HepG2 (cell line): ENCODE measurements around the gene KIF2C. TPM values are rescaled to one million over a fixed set of nuclear protein-coding genes. Genes with fewer than 3 reads are reported as not detected.

Experiments used
- CBX2 ChIP-seq, 2 experiments: fragments of 200-600 bp in 1 of 2; sonication (generic); formaldehyde crosslinking in 1 of 2; IDR thresholded peaks; 2 replicates each; pipeline versions ENCODE4 v1.7.0 to v1.8.1; 2018 to 2022; ENCODE audit warnings: low read depth in 2 of 2, low read length in 1 of 2, mild to moderate bottlenecking in 1 of 2, missing genetic modification reagents in 1 of 2
- CC2D1A ChIP-seq: sonication (generic); formaldehyde crosslinking; IDR thresholded peaks from 2 replicates; pipeline ENCODE4 v1.8.1; 2023; ENCODE audit warnings: mild to moderate bottlenecking, missing genetic modification reagents
- CEBPB ChIP-seq: IDR thresholded peaks from 2 replicates; pipeline ENCODE4 v1.6.1; 2011; ENCODE audit warnings: low read depth, low read length, improper control_type of control experiment, borderline replicate concordance
- CREB1 ChIP-seq, 2 experiments: fragments of 450-650 bp in 1 of 2; IDR thresholded peaks; 2 replicates each; pipeline ENCODE4 v1.6.1; 2016 to 2017; ENCODE audit warnings: control low read depth in 1 of 2, mild to moderate bottlenecking in 1 of 2, missing compliant biosample characterization in 1 of 2, missing genetic modification characterization in 1 of 2
- GZF1 ChIP-seq: sonication (generic); formaldehyde crosslinking; IDR thresholded peaks from 2 replicates; pipeline ENCODE4 v1.5.1; 2020; ENCODE audit warnings: mild to moderate bottlenecking, missing genetic modification reagents
- KDM3A ChIP-seq: IDR thresholded peaks from 2 replicates; pipeline ENCODE4 v1.6.1; 2018; ENCODE audit warnings: low read depth, missing compliant biosample characterization
- KMT2B ChIP-seq: IDR thresholded peaks from 2 replicates; pipeline ENCODE4 v1.6.1; 2016; ENCODE audit warnings: missing genetic modification reagents, missing compliant biosample characterization
- NR2F2 ChIP-seq: IDR thresholded peaks from 2 replicates; pipeline ENCODE4 v1.6.1; 2012; ENCODE audit warnings: low read depth, inconsistent platforms, borderline replicate concordance
- PAF1 ChIP-seq: IDR thresholded peaks from 2 replicates; pipeline ENCODE4 v1.6.1; 2016; ENCODE audit warnings: missing genetic modification reagents, missing compliant biosample characterization
- RARA ChIP-seq: IDR thresholded peaks from 2 replicates; pipeline ENCODE4 v1.6.1; 2016; ENCODE audit warnings: missing genetic modification reagents, missing compliant biosample characterization
- RBAK ChIP-seq: sonication (generic); formaldehyde crosslinking; IDR thresholded peaks from 2 replicates; pipeline ENCODE4 v1.5.1; 2020; ENCODE audit warnings: mild to moderate bottlenecking, missing genetic modification reagents
- TBL1XR1 ChIP-seq: fragments of 150-350 bp; IDR thresholded peaks from 2 replicates; pipeline ENCODE4 v1.6.1; 2014; ENCODE audit warnings: borderline replicate concordance, low read length; ENCODE audit not compliant: partially characterized antibody
- ZBTB3 ChIP-seq: sonication (generic); formaldehyde crosslinking; IDR thresholded peaks from 2 replicates; pipeline ENCODE4 v1.4.0; 2020; ENCODE audit warnings: low read depth, mild to moderate bottlenecking, moderate library complexity, missing genetic modification reagents, borderline replicate concordance
- ZEB1 ChIP-seq: IDR thresholded peaks from 2 replicates; pipeline ENCODE4 v1.6.1; 2012; ENCODE audit warnings: mild to moderate bottlenecking, low read depth, inconsistent platforms; ENCODE audit not compliant: insufficient replicate concordance
- ZKSCAN8 ChIP-seq: IDR thresholded peaks from 2 replicates; pipeline ENCODE4 v1.6.1; 2016; ENCODE audit warnings: borderline replicate concordance, missing genetic modification reagents, missing compliant biosample characterization
- ZNF17 ChIP-seq: sonication (generic); formaldehyde crosslinking; IDR thresholded peaks from 2 replicates; pipeline ENCODE4 v1.5.0; 2020; ENCODE audit warnings: mild to moderate bottlenecking, missing genetic modification reagents
- ZNF431 ChIP-seq: sonication (generic); formaldehyde crosslinking; IDR thresholded peaks from 2 replicates; pipeline ENCODE4 v1.9.0; 2022; ENCODE audit warnings: missing genetic modification reagents, low read depth, mild to moderate bottlenecking, borderline replicate concordance
- ZNF501 ChIP-seq: sonication (generic); formaldehyde crosslinking; IDR thresholded peaks from 2 replicates; pipeline ENCODE4 v1.5.1; 2020; ENCODE audit warnings: mild to moderate bottlenecking, moderate library complexity, missing genetic modification reagents
- ZNF550 ChIP-seq: sonication (generic); formaldehyde crosslinking; IDR thresholded peaks from 2 replicates; pipeline ENCODE4 v1.4.0; 2020; ENCODE audit warnings: mild to moderate bottlenecking, missing genetic modification reagents, borderline replicate concordance
- ZNF850 ChIP-seq: sonication (generic); formaldehyde crosslinking; conservative IDR thresholded peaks from 2 replicates; pipeline ENCODE4 v1.9.0; 2021; ENCODE audit warnings: mild to moderate bottlenecking, missing genetic modification reagents
- polyA plus RNA-seq, 8 experiments: library from polyadenylated mRNA; depleted of rRNA in 3 of 8; stranded (reverse) in 7 of 8; unstranded in 1 of 8; fragments of >200 nt; fragmentation: Illumina TruSeq in 4 of 8; extraction: Trizol in 4 of 8; gene quantifications; 2 replicates each; pipeline versions ENCODE4 v1.2.1 to v1.2.3, GENCODE V29; 2011 to 2016; ENCODE audit warnings: low read depth in 4 of 8, missing spikeins in 1 of 8, mixed read lengths in 1 of 8; ENCODE audit not compliant: insufficient read depth in 1 of 8
- total RNA-seq, 5 experiments: library from RNA; depleted of rRNA; stranded (reverse); fragments of >200 nt; fragmentation: Illumina TruSeq; extraction: Trizol; gene quantifications; 2 replicates each; pipeline ENCODE4 v1.2.3, GENCODE V29; 2016; ENCODE audit warnings: low read depth in 1 of 5
- TF ChIP-seq, protein P1 (sequence below): sonication (generic); formaldehyde crosslinking; IDR thresholded peaks from 2 replicates; pipeline ENCODE4 v1.4.0; 2020; ENCODE audit warnings: mild to moderate bottlenecking, missing genetic modification reagents
- TF ChIP-seq, protein P2 (sequence below): sonication (generic); formaldehyde crosslinking; IDR thresholded peaks from 2 replicates; pipeline ENCODE4 v1.5.1; 2020; ENCODE audit warnings: missing genetic modification reagents, mild to moderate bottlenecking, borderline replicate concordance
- TF ChIP-seq, protein P3 (sequence below): sonication (generic); formaldehyde crosslinking; IDR thresholded peaks from 2 replicates; pipeline ENCODE4 v1.8.0; 2023; ENCODE audit warnings: mild to moderate bottlenecking, missing genetic modification reagents
- TF ChIP-seq, protein P4 (sequence below): sonication (generic); formaldehyde crosslinking; IDR thresholded peaks from 2 replicates; pipeline ENCODE4 v1.4.0; 2020; ENCODE audit warnings: missing genetic modification reagents

Gene KIF2C
- total and polyA plus RNA-seq, 2 of the 13 experiments (the other 11 are each of a cell fraction or from before 2014, with no cell fraction given), result 29.7 to 53.7 TPM

DNA sequence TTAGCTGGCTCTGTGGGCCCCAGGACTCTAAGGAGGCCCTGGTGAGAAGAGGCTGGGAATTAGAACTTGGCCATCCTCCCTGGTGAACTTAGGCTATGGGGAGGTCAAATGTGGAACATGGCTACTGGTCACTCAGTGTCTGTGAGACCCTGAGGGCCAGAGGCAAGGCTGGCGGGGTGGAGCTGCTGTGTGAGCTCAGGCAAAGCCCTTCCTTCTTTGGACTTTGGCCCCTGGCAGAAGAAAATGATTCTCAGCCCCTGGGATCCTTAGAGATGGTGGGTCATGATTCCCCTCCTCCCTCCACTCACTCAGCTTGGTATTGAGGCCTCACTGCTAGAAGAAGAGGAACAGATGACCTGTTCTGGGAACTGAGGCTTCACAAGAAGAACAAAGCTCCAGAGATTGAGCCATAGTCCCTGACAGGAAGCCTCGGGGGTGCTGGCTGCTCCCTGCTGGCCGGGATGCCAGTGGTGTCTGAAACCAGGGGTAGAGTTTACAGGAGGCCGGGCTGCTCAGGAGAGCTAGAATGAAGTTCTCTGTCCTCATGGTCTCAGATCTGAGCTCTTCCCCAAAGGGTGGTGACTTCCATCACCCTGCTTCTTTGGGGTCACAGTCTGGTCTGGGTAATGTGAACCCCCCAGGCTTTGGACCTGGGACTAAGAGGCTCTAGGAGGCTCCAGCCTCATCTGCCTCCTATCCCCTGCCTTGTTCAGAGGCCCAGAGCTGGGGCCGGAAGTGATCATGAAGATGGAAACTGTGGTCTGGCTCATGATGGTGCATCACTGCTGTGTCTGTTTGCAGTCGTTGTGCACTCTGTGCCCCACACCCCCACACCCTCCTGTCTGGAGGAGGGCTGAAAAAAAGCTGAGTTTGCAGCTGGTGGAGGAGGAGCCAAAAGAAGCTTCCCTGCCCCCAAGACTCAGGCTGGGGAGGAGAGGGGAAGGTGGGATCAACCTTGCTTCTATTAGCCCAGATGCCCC lies 69.6 kb downstream of the KIF2C start (continued):
- TF ChIP-seq KDM3A (CRISPR knock-in tag) (no peak), ZNF431 (CRISPR knock-in tag) (no peak), KMT2B (CRISPR knock-in tag) (no peak), ZNF550 (CRISPR knock-in tag) (no peak), RARA (CRISPR knock-in tag) (peak; percentile 29; the same call in 1 of the 2 replicates), CC2D1A (no peak), CREB1 (IDR thresholded peaks at IDR 0.05) (no peak), CREB1 (CRISPR knock-in tag; IDR thresholded peaks at IDR 0.05) (no peak), CEBPB (no peak), CBX2 (IDR thresholded peaks at IDR 0.05; ENCODE audit: low read depth, low read length) (no peak), CBX2 (CRISPR knock-in tag; IDR thresholded peaks at IDR 0.05; ENCODE audit: low read depth) (no peak), NR2F2 (no peak), ZNF17 (no peak), ZBTB3 (no peak), RBAK (CRISPR knock-in tag) (no peak), PAF1 (CRISPR knock-in tag) (no peak), TBL1XR1 (no peak), ZNF501 (CRISPR knock-in tag) (no peak), ZNF850 (CRISPR knock-in tag) (no peak), ZEB1 (no peak), GZF1 (CRISPR knock-in tag) (no peak), ZKSCAN8 (CRISPR knock-in tag) (no peak)
- TF ChIP-seq, protein P1, sequence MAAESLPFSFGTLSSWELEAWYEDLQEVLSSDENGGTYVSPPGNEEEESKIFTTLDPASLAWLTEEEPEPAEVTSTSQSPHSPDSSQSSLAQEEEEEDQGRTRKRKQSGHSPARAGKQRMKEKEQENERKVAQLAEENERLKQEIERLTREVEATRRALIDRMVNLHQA (CRISPR knock-in tag), result no peak
- TF ChIP-seq, protein P2, sequence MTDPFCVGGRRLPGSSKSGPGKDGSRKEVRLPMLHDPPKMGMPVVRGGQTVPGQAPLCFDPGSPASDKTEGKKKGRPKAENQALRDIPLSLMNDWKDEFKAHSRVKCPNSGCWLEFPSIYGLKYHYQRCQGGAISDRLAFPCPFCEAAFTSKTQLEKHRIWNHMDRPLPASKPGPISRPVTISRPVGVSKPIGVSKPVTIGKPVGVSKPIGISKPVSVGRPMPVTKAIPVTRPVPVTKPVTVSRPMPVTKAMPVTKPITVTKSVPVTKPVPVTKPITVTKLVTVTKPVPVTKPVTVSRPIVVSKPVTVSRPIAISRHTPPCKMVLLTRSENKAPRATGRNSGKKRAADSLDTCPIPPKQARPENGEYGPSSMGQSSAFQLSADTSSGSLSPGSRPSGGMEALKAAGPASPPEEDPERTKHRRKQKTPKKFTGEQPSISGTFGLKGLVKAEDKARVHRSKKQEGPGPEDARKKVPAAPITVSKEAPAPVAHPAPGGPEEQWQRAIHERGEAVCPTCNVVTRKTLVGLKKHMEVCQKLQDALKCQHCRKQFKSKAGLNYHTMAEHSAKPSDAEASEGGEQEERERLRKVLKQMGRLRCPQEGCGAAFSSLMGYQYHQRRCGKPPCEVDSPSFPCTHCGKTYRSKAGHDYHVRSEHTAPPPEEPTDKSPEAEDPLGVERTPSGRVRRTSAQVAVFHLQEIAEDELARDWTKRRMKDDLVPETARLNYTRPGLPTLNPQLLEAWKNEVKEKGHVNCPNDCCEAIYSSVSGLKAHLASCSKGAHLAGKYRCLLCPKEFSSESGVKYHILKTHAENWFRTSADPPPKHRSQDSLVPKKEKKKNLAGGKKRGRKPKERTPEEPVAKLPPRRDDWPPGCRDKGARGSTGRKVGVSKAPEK (CRISPR knock-in tag), result no peak
- TF ChIP-seq, protein P3, sequence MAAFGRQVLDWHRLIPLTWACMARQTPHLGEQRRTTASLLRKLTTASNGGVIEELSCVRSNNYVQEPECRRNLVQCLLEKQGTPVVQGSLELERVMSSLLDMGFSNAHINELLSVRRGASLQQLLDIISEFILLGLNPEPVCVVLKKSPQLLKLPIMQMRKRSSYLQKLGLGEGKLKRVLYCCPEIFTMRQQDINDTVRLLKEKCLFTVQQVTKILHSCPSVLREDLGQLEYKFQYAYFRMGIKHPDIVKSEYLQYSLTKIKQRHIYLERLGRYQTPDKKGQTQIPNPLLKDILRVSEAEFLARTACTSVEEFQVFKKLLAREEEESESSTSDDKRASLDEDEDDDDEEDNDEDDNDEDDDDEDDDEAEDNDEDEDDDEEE (CRISPR knock-in tag), result no peak
- TF ChIP-seq, protein P4, sequence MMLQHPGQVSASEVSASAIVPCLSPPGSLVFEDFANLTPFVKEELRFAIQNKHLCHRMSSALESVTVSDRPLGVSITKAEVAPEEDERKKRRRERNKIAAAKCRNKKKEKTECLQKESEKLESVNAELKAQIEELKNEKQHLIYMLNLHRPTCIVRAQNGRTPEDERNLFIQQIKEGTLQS, result no peak
